Peyer's patch (tissue), 4 donors: ENCODE results near the gene FER. TPM values are rescaled to one million over a fixed set of nuclear protein-coding genes. Genes with fewer than 3 reads are reported as not detected.
"Not testable (repeated sequence)": the region's sequence is repeated elsewhere in the genome, so short reads cannot be mapped to it uniquely, and the experiment has no call there.

Source experiments
- DNase-seq, 3 donors: peaks; one replicate each; pipeline ENCODE4 v3.0.0-alpha.2; 2017 to 2019
- H3K27ac ChIP-seq, 4 donors: fragments of 200-600 bp; sonication (generic); one replicate each; pipeline ENCODE4 v1.5.1; 2016 to 2019
- H3K27me3 ChIP-seq, 2 donors: fragments of 200-600 bp; sonication (generic); one replicate each; pipeline ENCODE4 v1.5.1; 2019
- H3K36me3 ChIP-seq, 3 donors: fragments of 200-600 bp; sonication (generic); one replicate each; pipeline ENCODE4 v1.5.1; 2016 to 2019
- H3K4me1 ChIP-seq, 4 donors: fragments of 200-600 bp; sonication (generic); one replicate each; pipeline ENCODE4 v1.5.1; 2016 to 2019
- H3K4me3 ChIP-seq, 4 donors: fragments of 200-600 bp; sonication (generic); 1 replicate in 3 of 4; 2 replicates in 1 of 4; pipeline ENCODE4 v1.5.1; 2016 to 2019; ENCODE audit warnings: mild to moderate bottlenecking in 1 of 4
- H3K9me3 ChIP-seq, 4 donors: fragments of 200-600 bp; sonication (generic); one replicate each; pipeline ENCODE4 v1.5.1; 2016 to 2019; ENCODE audit warnings: mild to moderate bottlenecking in 1 of 4
- POLR2A ChIP-seq, 2 donors: fragments of 450-650 bp; IDR thresholded peaks; one replicate each; pipeline ENCODE4 v1.5.1; 2017; ENCODE audit warnings: antibody characterized with exemption in 2 of 2, mild to moderate bottlenecking in 2 of 2, moderate library complexity in 2 of 2
- total RNA-seq, 4 donors: library from RNA; depleted of rRNA; stranded (reverse); fragments of >200 nt; gene quantifications; one replicate each; pipeline ENCODE4 v1.1.0, GENCODE V29; 2016
- TF ChIP-seq, protein P1 (sequence below), 6 experiments: fragments of 450-650 bp in 4 of 6; fragments of 200-600 bp in 2 of 6; sonication (generic) in 1 of 6; IDR thresholded peaks; one replicate each; pipeline ENCODE4 v1.5.1; 2017 to 2019; ENCODE audit warnings: antibody characterized with exemption in 6 of 6, mild to moderate bottlenecking in 3 of 6, moderate library complexity in 1 of 6

FER gene
- total RNA-seq, 4 donors from 2014 or later = 8.4 to 104 (median 12.5) TPM

DNA sequence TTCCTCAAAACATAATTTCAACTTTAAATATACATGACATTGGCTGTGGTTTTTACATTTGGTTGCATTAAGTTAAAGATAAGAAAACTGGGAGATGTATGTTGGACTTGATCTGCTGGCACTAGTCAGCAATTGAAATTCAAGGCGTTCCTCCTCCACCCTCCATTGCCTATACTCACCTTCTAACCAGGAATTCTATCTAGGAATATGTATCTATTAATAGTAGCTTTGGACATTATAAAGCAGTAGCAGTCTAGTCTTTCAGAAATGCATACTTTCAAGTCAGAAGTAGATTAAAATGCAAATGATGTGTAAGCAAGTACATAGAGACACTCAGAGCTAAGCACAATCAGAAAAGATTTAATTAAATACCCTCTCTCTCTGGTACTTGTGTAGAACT lies 24.9 kb downstream of the FER start:
- TF ChIP-seq, protein P1, sequence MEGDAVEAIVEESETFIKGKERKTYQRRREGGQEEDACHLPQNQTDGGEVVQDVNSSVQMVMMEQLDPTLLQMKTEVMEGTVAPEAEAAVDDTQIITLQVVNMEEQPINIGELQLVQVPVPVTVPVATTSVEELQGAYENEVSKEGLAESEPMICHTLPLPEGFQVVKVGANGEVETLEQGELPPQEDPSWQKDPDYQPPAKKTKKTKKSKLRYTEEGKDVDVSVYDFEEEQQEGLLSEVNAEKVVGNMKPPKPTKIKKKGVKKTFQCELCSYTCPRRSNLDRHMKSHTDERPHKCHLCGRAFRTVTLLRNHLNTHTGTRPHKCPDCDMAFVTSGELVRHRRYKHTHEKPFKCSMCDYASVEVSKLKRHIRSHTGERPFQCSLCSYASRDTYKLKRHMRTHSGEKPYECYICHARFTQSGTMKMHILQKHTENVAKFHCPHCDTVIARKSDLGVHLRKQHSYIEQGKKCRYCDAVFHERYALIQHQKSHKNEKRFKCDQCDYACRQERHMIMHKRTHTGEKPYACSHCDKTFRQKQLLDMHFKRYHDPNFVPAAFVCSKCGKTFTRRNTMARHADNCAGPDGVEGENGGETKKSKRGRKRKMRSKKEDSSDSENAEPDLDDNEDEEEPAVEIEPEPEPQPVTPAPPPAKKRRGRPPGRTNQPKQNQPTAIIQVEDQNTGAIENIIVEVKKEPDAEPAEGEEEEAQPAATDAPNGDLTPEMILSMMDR (IDR thresholded peaks at IDR 0.05) = no peak
- TF ChIP-seq POLR2A (IDR thresholded peaks at IDR 0.05) = no peak
- Histone ChIP-seq H3K27me3 (no peaks in the 10 kb centered on the region), H3K4me1 (no peaks in the 10 kb centered on the region), H3K36me3 (no peaks in the 10 kb centered on the region), H3K27ac (no peak overlapping the region), H3K9me3 (no peaks in the 10 kb centered on the region), H3K4me3 (no peak overlapping the region)
- DNase-seq = no peak

DNA sequence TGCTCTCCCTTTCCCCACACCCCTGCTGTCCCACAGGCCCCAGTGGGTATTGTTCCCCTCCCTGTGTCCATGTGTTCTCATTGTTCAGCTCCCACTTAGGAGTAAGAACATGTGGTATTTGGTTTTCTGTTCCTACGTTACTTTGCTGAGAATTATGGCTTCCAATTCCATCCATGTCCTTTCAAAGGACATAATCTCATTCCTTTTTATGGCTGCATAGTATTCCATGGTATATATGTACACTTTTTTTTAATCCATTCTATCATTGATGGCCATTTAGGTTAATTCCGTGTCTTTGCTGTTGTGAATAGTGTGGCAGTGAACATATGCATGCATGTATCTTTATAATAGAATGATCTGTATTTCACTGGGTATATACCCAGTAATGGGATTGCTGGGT lies 25.6 kb downstream of the FER start:
- TF ChIP-seq, protein P1 (IDR thresholded peaks at IDR 0.05) = no peak
- no peak for TF ChIP-seq POLR2A (IDR thresholded peaks at IDR 0.05)
- H3K4me3 ChIP-seq = no peak overlapping the region
- H3K4me1 ChIP-seq = no peaks in the 10 kb centered on the region
- no peak overlapping the region for H3K27ac ChIP-seq
- no peaks in the 10 kb centered on the region for H3K36me3 ChIP-seq
- H3K9me3 ChIP-seq = no peaks in the 10 kb centered on the region
- no peaks in the 10 kb centered on the region for H3K27me3 ChIP-seq
- DNase-seq = no peak

DNA sequence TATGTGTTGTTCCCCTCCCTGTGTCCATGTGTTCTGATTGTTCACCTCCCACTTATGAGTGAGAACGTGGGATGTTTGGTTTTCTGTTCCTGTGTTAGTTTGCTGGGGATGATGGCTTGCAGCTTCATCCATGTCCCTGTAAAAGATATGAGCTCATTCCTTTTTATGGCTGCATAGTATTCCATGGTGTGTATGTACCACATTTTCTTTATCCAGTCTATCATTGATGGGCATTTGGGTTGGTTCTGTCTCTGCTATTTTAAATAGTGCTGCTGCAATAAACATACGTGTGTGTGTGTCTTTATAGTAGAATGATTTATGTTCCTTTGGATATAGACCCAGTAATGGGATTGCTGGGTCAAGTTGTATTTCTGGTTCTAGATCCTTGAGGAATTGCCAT lies 26.4 kb downstream of the FER start:
- not testable (repeated sequence) for H3K27me3 ChIP-seq, H3K4me3 ChIP-seq, DNase-seq, H3K4me1 ChIP-seq, H3K9me3 ChIP-seq, H3K27ac ChIP-seq, H3K36me3 ChIP-seq

DNA sequence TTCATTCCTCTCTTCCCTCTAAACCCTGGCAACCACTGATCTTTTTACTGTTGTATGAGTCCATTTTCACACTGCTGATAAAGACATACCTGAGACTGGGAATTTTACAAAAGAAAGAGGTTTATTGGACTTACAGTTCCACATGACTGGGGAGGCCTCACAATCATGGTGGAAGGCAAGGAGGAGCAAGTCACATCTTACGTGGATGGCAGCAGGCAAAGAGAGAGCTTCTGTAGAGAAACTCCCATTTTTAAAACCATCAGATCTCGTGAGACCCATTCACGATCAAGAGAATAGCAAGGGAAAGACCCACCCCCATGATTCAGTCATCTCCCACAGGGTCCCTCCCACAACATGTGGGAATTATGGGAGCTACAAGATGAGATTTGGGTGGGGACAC lies 29.9 kb downstream of the FER start:
- not testable (repeated sequence) for H3K4me1 ChIP-seq, DNase-seq, H3K27ac ChIP-seq, H3K27me3 ChIP-seq, H3K4me3 ChIP-seq, H3K36me3 ChIP-seq, H3K9me3 ChIP-seq

DNA sequence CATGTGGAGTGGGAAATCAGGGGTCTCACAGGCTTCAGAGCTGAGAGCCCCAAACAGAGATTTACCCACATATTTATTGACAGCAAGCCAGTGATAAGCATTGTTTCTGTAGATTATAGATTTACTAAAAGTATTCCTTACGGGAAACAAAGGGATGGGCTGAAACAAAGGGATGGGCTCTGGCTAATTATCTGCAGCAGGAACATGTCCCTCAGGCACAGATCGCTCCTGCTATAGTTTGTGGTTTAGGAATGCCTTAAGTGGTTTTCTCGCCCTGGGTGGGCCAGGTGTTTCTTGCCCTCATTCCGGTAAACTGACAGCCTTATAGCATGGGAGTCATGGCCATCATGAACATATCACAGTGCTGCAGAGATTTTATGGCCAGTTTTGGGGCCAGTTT lies 36.9 kb downstream of the FER start:
- not testable (repeated sequence) for H3K27ac ChIP-seq, H3K27me3 ChIP-seq, H3K4me3 ChIP-seq, H3K36me3 ChIP-seq, H3K4me1 ChIP-seq, DNase-seq, H3K9me3 ChIP-seq

DNA sequence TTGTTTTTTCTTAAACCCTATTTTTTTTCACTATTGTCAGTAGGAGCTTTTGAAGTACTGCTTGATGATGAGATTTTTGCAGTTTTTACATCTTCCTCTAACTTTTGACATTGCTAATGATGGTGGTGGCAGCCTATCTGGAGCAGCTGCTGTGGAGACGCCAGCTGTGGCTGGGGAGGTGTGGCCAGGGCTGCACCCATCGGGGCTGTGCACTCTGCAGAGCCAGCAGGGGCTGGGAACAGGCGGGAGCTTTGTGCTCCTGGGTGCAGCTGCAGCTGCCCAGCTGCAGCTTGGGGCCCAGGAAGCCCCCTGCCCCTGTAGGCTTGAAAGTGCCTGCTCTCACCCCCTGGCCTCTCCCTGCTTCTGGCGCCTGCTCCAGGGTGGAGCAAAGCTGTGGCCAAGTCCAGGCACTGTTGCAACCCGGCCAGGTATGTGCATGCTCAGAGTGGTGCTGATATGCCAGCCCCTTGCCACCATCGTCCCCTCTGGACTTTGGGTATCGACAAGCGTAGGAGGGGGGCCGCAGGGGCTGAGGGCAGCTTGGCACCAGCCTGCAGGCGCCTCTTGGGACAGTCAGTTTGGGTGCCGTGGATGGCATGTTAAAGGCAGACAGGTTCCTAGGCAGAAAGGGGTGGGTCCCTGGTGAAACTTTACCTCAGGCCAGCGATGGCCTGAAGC lies 39.2 kb downstream of the FER start:
- no peak overlapping the region for H3K27ac ChIP-seq
- peaks cover 0 to 9% (median 0%) of the 10 kb centered on the region in 3 donors for H3K36me3 ChIP-seq
- DNase-seq = no peak
- no peaks in the 10 kb centered on the region for H3K9me3 ChIP-seq
- H3K27me3 ChIP-seq = no peaks in the 10 kb centered on the region
- no peak overlapping the region for H3K4me3 ChIP-seq
- H3K4me1 ChIP-seq = no peaks in the 10 kb centered on the region
- TF ChIP-seq, protein P1 (IDR thresholded peaks at IDR 0.05) = no peak
- TF ChIP-seq POLR2A (IDR thresholded peaks at IDR 0.05) = no peak

DNA sequence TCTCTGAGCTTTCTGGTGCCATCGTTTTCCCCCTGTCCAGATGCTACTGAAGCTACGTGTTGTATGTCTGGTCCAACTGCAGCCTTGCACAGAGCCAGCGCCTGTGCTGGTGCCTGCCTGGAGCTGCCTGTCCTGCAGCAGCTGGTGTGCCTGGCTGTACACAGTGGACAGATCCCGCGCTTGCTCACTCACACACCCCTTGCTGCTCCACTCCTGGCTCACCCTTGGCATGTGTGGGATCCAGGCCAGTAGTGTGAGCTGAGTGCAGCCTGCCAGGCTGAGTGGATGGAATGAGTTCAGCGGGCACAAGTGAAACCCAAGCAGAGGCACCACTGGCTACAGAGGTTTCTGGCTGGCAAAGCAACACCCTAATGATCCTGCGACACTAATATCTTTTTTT lies 40.4 kb downstream of the FER start:
- H3K27ac ChIP-seq = no peak overlapping the region
- H3K27me3 ChIP-seq = no peaks in the 10 kb centered on the region
- no peak overlapping the region for H3K4me3 ChIP-seq
- H3K9me3 ChIP-seq = no peaks in the 10 kb centered on the region
- no peak for TF ChIP-seq POLR2A (IDR thresholded peaks at IDR 0.05)
- TF ChIP-seq, protein P1 (IDR thresholded peaks at IDR 0.05) = no peak
- no peak for DNase-seq
- peaks cover 0 to 9% (median 0%) of the 10 kb centered on the region in 3 donors for H3K36me3 ChIP-seq
- no peaks in the 10 kb centered on the region for H3K4me1 ChIP-seq
